GM23338 (cell line): Measurements from ENCODE around the gene DRC1. TPM values are rescaled to one million over a fixed set of nuclear protein-coding genes. Genes with fewer than 3 reads are reported as not detected.

Experiments
- ATAC-seq: fragments of 200-7000 bp; cut with Tn5 transposase; 3 replicates; pipeline ENCODE4 v1.9.1; 2020
- DNase-seq: peaks from one replicate; pipeline ENCODE4 v3.0.0-alpha.2; 2015; ENCODE audit warnings: low spot score
- H2AFZ ChIP-seq: fragments of 200-600 bp; sonication (generic); 2 replicates; pipeline ENCODE4 v1.8.0; 2016; ENCODE audit warnings: antibody characterized with exemption, mild to moderate bottlenecking, moderate library complexity
- H3F3A ChIP-seq: fragments of 200-600 bp; sonication (generic); replicated peaks from 2 replicates; pipeline ENCODE4 v1.8.0; 2017; ENCODE audit warnings: antibody characterized with exemption, mixed run types, low read depth
- H3K27ac ChIP-seq: fragments of 200-600 bp; sonication (generic); 2 replicates; pipeline ENCODE4 v1.6.1; 2016; ENCODE audit warnings: low read depth
- H3K27me3 ChIP-seq: fragments of 200-600 bp; sonication (generic); 2 replicates; pipeline ENCODE4 v1.8.0; 2016; ENCODE audit warnings: mild to moderate bottlenecking, mixed run types, moderate library complexity; ENCODE audit not compliant: insufficient read depth
- H3K36me3 ChIP-seq: fragments of 200-600 bp; sonication (generic); 2 replicates; pipeline ENCODE4 v1.8.0; 2016; ENCODE audit warnings: mild to moderate bottlenecking; ENCODE audit not compliant: insufficient read depth
- H3K4me1 ChIP-seq: fragments of 200-600 bp; sonication (generic); 2 replicates; pipeline ENCODE4 v1.8.0; 2016; ENCODE audit warnings: mild to moderate bottlenecking, moderate library complexity; ENCODE audit not compliant: insufficient read depth
- H3K4me2 ChIP-seq: fragments of 200-600 bp; sonication (generic); 2 replicates; pipeline ENCODE4 v1.7.1; 2017; ENCODE audit warnings: mixed run types
- H3K4me3 ChIP-seq: fragments of 200-600 bp; sonication (generic); 2 replicates; pipeline ENCODE4 v1.6.1; 2016; ENCODE audit warnings: mixed run types
- H3K79me2 ChIP-seq: fragments of 200-600 bp; sonication (generic); replicated peaks from 2 replicates; pipeline ENCODE4 v1.8.0; 2017; ENCODE audit warnings: mild to moderate bottlenecking; ENCODE audit not compliant: insufficient read depth
- H3K9me2 ChIP-seq: fragments of 200-600 bp; sonication (generic); 2 replicates; pipeline ENCODE4 v1.8.0; 2017; ENCODE audit not compliant: insufficient read depth
- H4K20me1 ChIP-seq: fragments of 200-600 bp; sonication (generic); replicated peaks from 2 replicates; pipeline ENCODE4 v1.8.0; 2017; ENCODE audit warnings: mild to moderate bottlenecking; ENCODE audit not compliant: insufficient read depth
- H3K27ac Mint-ChIP-seq: 2 replicates; pipeline ENCODE4 v1.8.0; 2020; ENCODE audit warnings: inconsistent platforms, mild to moderate bottlenecking, moderate library complexity, mixed read lengths
- H3K27me3 Mint-ChIP-seq: 3 replicates; pipeline ENCODE4 v1.8.0; 2022; ENCODE audit warnings: low read depth, mild to moderate bottlenecking, moderate library complexity, mixed read lengths, inconsistent platforms; ENCODE audit not compliant: insufficient read depth, poor library complexity
- H3K36me3 Mint-ChIP-seq: 3 replicates; pipeline ENCODE4 v1.8.0; 2021; ENCODE audit warnings: low read depth, mild to moderate bottlenecking, inconsistent platforms, moderate library complexity, mixed read lengths
- H3K4me1 Mint-ChIP-seq: 3 replicates; pipeline ENCODE4 v1.8.0; 2020; ENCODE audit warnings: mild to moderate bottlenecking, inconsistent platforms, mixed read lengths
- H3K4me3 Mint-ChIP-seq: 3 replicates; pipeline ENCODE4 v1.8.0; 2021; ENCODE audit warnings: moderate library complexity, mild to moderate bottlenecking, inconsistent platforms, mixed read lengths
- H3K9me3 Mint-ChIP-seq: 3 replicates; pipeline ENCODE4 v1.8.0; 2020; ENCODE audit warnings: moderate library complexity, mild to moderate bottlenecking, inconsistent platforms, mixed read lengths
- CREB1 ChIP-seq: fragments of 250-450 bp; sonication (Bioruptor Pico); IDR thresholded peaks from 2 replicates; pipeline ENCODE4 v1.5.0; 2020; ENCODE audit warnings: low read depth, mild to moderate bottlenecking, moderate library complexity
- ETS1 ChIP-seq: IDR thresholded peaks from 2 replicates; pipeline ENCODE4 v1.6.1; 2016; ENCODE audit warnings: antibody characterized with exemption
- EZH2 ChIP-seq: fragments of 200-600 bp; sonication (generic); IDR thresholded peaks from one replicate; pipeline ENCODE4 v1.8.0; 2017; ENCODE audit warnings: antibody characterized with exemption, mild to moderate bottlenecking, low read depth; ENCODE audit not compliant: unreplicated experiment
- EZH2phosphoT487 ChIP-seq: fragments of 200-600 bp; sonication (generic); IDR thresholded peaks from one replicate; pipeline ENCODE4 v1.8.1; 2018; ENCODE audit warnings: antibody characterized with exemption; ENCODE audit not compliant: unreplicated experiment
- NANOG ChIP-seq: IDR thresholded peaks from 2 replicates; pipeline ENCODE4 v1.6.1; 2016; ENCODE audit warnings: antibody characterized with exemption, borderline replicate concordance
- POLR2AphosphoS5 ChIP-seq: IDR thresholded peaks from 2 replicates; pipeline ENCODE4 v1.6.1; 2016; ENCODE audit warnings: antibody characterized with exemption, low read depth
- STAT1 ChIP-seq: IDR thresholded peaks from one replicate; pipeline ENCODE4 v1.6.1; 2016; ENCODE audit warnings: antibody characterized with exemption; ENCODE audit not compliant: unreplicated experiment
- ZNF331 ChIP-seq: fragments of 250-450 bp; sonication (Bioruptor Pico); IDR thresholded peaks from 2 replicates; pipeline ENCODE4 v1.5.0; 2020; ENCODE audit warnings: low read depth, mild to moderate bottlenecking, moderate library complexity
- ZNF462 ChIP-seq: fragments of 250-450 bp; sonication (Bioruptor Pico); IDR thresholded peaks from 2 replicates; pipeline ENCODE4 v1.5.0; 2020; ENCODE audit warnings: mild to moderate bottlenecking, moderate library complexity
- polyA plus RNA-seq: library from polyadenylated mRNA; unstranded; fragments of >200 nt; fragmentation: Nextera tagmentation; extraction: Ambion mirVana; gene quantifications from 2 replicates; pipeline ENCODE4 v1.2.1, GENCODE V29; 2016
- total RNA-seq: library from RNA; depleted of rRNA; stranded (reverse); fragments of >200 nt; shearing (Covaris generic); gene quantifications from 2 replicates; pipeline ENCODE4 v1.2.3, GENCODE V29; 2014
- TF ChIP-seq, protein P1 (sequence below): IDR thresholded peaks from one replicate; pipeline ENCODE4 v1.6.1; 2018; ENCODE audit warnings: antibody characterized with exemption; ENCODE audit not compliant: unreplicated experiment

The DRC1 gene
- total and polyA plus RNA-seq, 2 experiments from 2014 or later = 0.45 TPM; not detected in 1

- Mint-ChIP-seq H3K36me3 (no peaks in the 10 kb centered on the region), H3K4me3 (no peak overlapping the region), H3K9me3 (no peaks in the 10 kb centered on the region), H3K27ac (no peak overlapping the region), H3K27me3 (no peaks in the 10 kb centered on the region), H3K4me1 (0 out of 3 replicates have a peak, but pooled peaks cover 3% of the 10 kb centered on the region)
- Histone ChIP-seq H4K20me1 (no peaks in the 10 kb centered on the region), H3K36me3 (no peaks in the 10 kb centered on the region), H3K9me2 (no peaks in the 10 kb centered on the region), H3K27ac (no peak overlapping the region), H3K79me2 (no peaks in the 10 kb centered on the region), H3F3A (no peaks in the 10 kb centered on the region), H3K4me1 (no peaks in the 10 kb centered on the region), H3K4me2 (no peak overlapping the region), H3K4me3 (no peak overlapping the region), H3K27me3 (no peaks in the 10 kb centered on the region), H2AFZ (no peak overlapping the region; the same call in 1 of the 2 replicates)
- TF ChIP-seq POLR2AphosphoS5 (no peak), EZH2phosphoT487 (no peak), STAT1 (no peak), ETS1 (no peak), EZH2 (no peak), CREB1 (CRISPR knock-in tag) (no peak)
- TF ChIP-seq, protein P1, sequence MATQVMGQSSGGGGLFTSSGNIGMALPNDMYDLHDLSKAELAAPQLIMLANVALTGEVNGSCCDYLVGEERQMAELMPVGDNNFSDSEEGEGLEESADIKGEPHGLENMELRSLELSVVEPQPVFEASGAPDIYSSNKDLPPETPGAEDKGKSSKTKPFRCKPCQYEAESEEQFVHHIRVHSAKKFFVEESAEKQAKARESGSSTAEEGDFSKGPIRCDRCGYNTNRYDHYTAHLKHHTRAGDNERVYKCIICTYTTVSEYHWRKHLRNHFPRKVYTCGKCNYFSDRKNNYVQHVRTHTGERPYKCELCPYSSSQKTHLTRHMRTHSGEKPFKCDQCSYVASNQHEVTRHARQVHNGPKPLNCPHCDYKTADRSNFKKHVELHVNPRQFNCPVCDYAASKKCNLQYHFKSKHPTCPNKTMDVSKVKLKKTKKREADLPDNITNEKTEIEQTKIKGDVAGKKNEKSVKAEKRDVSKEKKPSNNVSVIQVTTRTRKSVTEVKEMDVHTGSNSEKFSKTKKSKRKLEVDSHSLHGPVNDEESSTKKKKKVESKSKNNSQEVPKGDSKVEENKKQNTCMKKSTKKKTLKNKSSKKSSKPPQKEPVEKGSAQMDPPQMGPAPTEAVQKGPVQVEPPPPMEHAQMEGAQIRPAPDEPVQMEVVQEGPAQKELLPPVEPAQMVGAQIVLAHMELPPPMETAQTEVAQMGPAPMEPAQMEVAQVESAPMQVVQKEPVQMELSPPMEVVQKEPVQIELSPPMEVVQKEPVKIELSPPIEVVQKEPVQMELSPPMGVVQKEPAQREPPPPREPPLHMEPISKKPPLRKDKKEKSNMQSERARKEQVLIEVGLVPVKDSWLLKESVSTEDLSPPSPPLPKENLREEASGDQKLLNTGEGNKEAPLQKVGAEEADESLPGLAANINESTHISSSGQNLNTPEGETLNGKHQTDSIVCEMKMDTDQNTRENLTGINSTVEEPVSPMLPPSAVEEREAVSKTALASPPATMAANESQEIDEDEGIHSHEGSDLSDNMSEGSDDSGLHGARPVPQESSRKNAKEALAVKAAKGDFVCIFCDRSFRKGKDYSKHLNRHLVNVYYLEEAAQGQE = no peak
- ATAC-seq (no peak), DNase-seq (no peak)
Measured at GRCh38 chr2:26442707-26443106, 41.0 kb downstream of the DRC1 start.

DNA sequence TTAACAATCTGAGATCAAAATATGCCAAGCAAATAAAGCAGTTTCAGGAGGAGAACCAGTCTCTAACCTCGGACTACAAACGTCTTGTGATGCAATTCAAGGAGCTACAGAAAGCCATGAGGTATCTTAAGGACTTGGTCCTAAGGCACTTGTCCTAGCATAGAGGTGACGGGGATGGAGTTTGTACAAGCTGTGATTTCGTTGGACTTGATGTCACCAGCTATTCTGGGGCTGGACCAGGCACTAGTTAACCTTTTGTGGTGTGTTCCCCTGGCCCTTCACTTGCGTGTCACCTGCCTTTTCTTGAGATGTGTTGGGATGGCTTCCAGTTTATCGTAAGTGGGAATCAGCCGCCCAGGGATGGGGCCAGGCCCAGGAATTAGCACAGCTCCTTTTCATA is 42.5 kb downstream of the DRC1 start:
- no peaks in the 10 kb centered on the region for H3K4me1 ChIP-seq
- H4K20me1 ChIP-seq = no peaks in the 10 kb centered on the region
- no peaks in the 10 kb centered on the region for H3K36me3 ChIP-seq
- no peak overlapping the region for H3K4me3 Mint-ChIP-seq
- no peak overlapping the region for H3K27ac Mint-ChIP-seq
- no peak overlapping the region for H3K4me3 ChIP-seq
- peaks cover 5% of the 10 kb centered on the region for H3K27me3 Mint-ChIP-seq
- DNase-seq = no peak
- H3K27ac ChIP-seq = no peak overlapping the region
- no peaks in the 10 kb centered on the region for H3K79me2 ChIP-seq
- no peaks in the 10 kb centered on the region for H3K9me3 Mint-ChIP-seq
- H3F3A ChIP-seq = no peaks in the 10 kb centered on the region
- ATAC-seq = no peak
- no peaks in the 10 kb centered on the region for H3K9me2 ChIP-seq
- no peaks in the 10 kb centered on the region for H3K27me3 ChIP-seq
- H3K4me1 Mint-ChIP-seq = no peaks in the 10 kb centered on the region
- no peak overlapping the region for H2AFZ ChIP-seq
- no peak overlapping the region for H3K4me2 ChIP-seq
- H3K36me3 Mint-ChIP-seq = no peaks in the 10 kb centered on the region
- no peak for TF ChIP-seq POLR2AphosphoS5
- no peak for TF ChIP-seq ZNF462 (CRISPR knock-in tag)
- TF ChIP-seq EZH2 = no peak
- no peak for TF ChIP-seq ZNF331 (CRISPR knock-in tag)
- no peak for TF ChIP-seq NANOG
- no peak for TF ChIP-seq CREB1 (CRISPR knock-in tag)
